ENCODE measurements around the gene ZIC3.

DNA sequence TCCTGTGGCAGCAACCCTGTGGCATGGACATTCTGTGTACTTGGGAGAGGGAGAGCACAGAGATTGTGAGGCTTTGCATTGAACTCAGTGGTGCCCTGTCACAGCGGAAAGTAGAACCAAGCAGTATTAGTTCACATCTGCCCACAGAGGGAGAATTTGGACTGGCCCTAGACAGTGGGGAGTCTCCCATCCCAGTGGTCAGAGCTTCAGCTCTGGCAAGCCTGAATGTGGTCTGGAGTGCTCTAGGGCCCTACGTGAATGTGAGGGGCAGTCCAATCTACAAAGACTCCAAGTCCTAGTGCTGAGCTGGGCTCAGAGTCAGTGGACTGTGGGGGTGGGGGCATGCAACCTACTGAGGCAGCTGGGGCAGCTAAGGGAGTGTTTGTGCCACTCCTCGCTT lies 34.8 kb downstream of the ZIC3 start:
- TF ChIP-seq, protein P1, sequence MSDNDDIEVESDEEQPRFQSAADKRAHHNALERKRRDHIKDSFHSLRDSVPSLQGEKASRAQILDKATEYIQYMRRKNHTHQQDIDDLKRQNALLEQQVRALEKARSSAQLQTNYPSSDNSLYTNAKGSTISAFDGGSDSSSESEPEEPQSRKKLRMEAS (IDR thresholded peaks at IDR 0.05) = no peak
- TF ChIP-seq SMC3 (IDR thresholded peaks at IDR 0.05) = no peak
- no peak for TF ChIP-seq EP300 (IDR thresholded peaks at IDR 0.05)
- no peak for TF ChIP-seq POLR2A (IDR thresholded peaks at IDR 0.05; ENCODE audit: low read length)
- TF ChIP-seq, protein P2, sequence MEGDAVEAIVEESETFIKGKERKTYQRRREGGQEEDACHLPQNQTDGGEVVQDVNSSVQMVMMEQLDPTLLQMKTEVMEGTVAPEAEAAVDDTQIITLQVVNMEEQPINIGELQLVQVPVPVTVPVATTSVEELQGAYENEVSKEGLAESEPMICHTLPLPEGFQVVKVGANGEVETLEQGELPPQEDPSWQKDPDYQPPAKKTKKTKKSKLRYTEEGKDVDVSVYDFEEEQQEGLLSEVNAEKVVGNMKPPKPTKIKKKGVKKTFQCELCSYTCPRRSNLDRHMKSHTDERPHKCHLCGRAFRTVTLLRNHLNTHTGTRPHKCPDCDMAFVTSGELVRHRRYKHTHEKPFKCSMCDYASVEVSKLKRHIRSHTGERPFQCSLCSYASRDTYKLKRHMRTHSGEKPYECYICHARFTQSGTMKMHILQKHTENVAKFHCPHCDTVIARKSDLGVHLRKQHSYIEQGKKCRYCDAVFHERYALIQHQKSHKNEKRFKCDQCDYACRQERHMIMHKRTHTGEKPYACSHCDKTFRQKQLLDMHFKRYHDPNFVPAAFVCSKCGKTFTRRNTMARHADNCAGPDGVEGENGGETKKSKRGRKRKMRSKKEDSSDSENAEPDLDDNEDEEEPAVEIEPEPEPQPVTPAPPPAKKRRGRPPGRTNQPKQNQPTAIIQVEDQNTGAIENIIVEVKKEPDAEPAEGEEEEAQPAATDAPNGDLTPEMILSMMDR (IDR thresholded peaks at IDR 0.05) = no peak
- TF ChIP-seq RCOR1 (IDR thresholded peaks at IDR 0.05; ENCODE audit: low read depth, low read length) = no peak
- TF ChIP-seq, protein P3, sequence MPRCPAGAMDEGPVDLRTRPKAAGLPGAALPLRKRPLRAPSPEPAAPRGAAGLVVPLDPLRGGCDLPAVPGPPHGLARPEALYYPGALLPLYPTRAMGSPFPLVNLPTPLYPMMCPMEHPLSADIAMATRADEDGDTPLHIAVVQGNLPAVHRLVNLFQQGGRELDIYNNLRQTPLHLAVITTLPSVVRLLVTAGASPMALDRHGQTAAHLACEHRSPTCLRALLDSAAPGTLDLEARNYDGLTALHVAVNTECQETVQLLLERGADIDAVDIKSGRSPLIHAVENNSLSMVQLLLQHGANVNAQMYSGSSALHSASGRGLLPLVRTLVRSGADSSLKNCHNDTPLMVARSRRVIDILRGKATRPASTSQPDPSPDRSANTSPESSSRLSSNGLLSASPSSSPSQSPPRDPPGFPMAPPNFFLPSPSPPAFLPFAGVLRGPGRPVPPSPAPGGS (IDR thresholded peaks at IDR 0.05) = no peak
- TF ChIP-seq, protein P4, sequence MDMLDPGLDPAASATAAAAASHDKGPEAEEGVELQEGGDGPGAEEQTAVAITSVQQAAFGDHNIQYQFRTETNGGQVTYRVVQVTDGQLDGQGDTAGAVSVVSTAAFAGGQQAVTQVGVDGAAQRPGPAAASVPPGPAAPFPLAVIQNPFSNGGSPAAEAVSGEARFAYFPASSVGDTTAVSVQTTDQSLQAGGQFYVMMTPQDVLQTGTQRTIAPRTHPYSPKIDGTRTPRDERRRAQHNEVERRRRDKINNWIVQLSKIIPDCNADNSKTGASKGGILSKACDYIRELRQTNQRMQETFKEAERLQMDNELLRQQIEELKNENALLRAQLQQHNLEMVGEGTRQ (IDR thresholded peaks at IDR 0.05) = no peak
- no peak for TF ChIP-seq REST (IDR thresholded peaks at IDR 0.05)
- no peak for TF ChIP-seq PHF8 (IDR thresholded peaks at IDR 0.05; ENCODE audit: borderline replicate concordance, low read depth)

Measured in A549 (cell line).